Activated CD4-positive, alpha-beta memory T cell treated with anti-CD3 and anti-CD28 coated beads, Interleukin-2, amount 10 ng/mL, durations not matched to agents 7 days and 5 days (primary cell): ENCODE measurements around the gene LFNG. TPM values are rescaled to one million over a fixed set of nuclear protein-coding genes. Genes with fewer than 3 reads are reported as not detected.

Experiments used
- CTCF ChIA-PET: fragments of 350-600 bp; sonication (Branson Sonifier 250); formaldehyde crosslinking; loops from one replicate; lab custom pipeline; 2021; ENCODE audit warnings: antibody characterized with exemption, inconsistent platforms; lab: Charles Lee
- POLR2A ChIA-PET: fragments of 350-600 bp; sonication (Branson Sonifier 250); formaldehyde crosslinking; loops from one replicate; lab custom pipeline; 2021; ENCODE audit warnings: antibody characterized with exemption; lab: Charles Lee
- DNase-seq: peaks from one replicate; pipeline ENCODE4 v3.0.0-alpha.2; 2020
- H3K27ac Mint-ChIP-seq: one replicate; pipeline ENCODE4 v1.8.0; 2021; ENCODE audit warnings: mild to moderate bottlenecking, mixed read lengths
- H3K27me3 Mint-ChIP-seq: one replicate; pipeline ENCODE4 v1.8.0; 2021; ENCODE audit warnings: mixed read lengths
- H3K36me3 Mint-ChIP-seq: one replicate; pipeline ENCODE4 v1.8.0; 2021; ENCODE audit warnings: low read depth, mixed read lengths
- H3K4me1 Mint-ChIP-seq: one replicate; pipeline ENCODE4 v1.8.0; 2021; ENCODE audit warnings: mixed read lengths
- H3K4me3 Mint-ChIP-seq: one replicate; pipeline ENCODE4 v1.8.0; 2021; ENCODE audit warnings: mild to moderate bottlenecking, mixed read lengths
- H3K9me3 Mint-ChIP-seq: one replicate; pipeline ENCODE4 v1.8.0; 2021; ENCODE audit warnings: mixed read lengths
- total RNA-seq, 2 experiments: library from RNA; stranded (reverse); gene quantifications; one replicate each; pipeline ENCODE4 v1.2.3, GENCODE V29; 2021

Gene LFNG
- total RNA-seq, 2 experiments from 2014 or later = 105 to 109 TPM

GRCh38 chr7:2542916-2543871 is 23.6 kb downstream of the LFNG start:
- ChIA-PET CTCF (interaction anchor here (0.6 to 1.2 kb wide), 2 partner anchors 13 to 82 kb away, joined by 3 read pairs; no protein-coding TSS in a partner anchor), POLR2A (interaction anchor here (0.9 kb wide), 2 partner anchors 13 to 23 kb away, joined by 3 to 4 read pairs; no protein-coding TSS in a partner anchor)
- Mint-ChIP-seq H3K4me1 (no peaks in the 10 kb centered on the region), H3K4me3 (no peak overlapping the region), H3K27me3 (no peaks in the 10 kb centered on the region), H3K36me3 (peaks cover 30% of the 10 kb centered on the region), H3K27ac (no peak overlapping the region), H3K9me3 (no peaks in the 10 kb centered on the region)
- DNase-seq = no peak

- Mint-ChIP-seq H3K9me3 (no peaks in the 10 kb centered on the region), H3K27me3 (no peaks in the 10 kb centered on the region), H3K27ac (no peak overlapping the region), H3K4me3 (no peak overlapping the region), H3K4me1 (peaks cover 5% of the 10 kb centered on the region), H3K36me3 (peaks cover 36% of the 10 kb centered on the region)
- POLR2A ChIA-PET = interaction anchor here (0.9 to 1.4 kb wide), 2 partner anchors 15 to 18 kb away, joined by 3 read pairs; no protein-coding TSS in a partner anchor
- CTCF ChIA-PET = no interaction called here
- no peak for DNase-seq
These were observed 25.1 kb downstream of the LFNG start for GRCh38 chr7:2544541-2545188.

GRCh38 chr7:2545746-2546425 is 26.3 kb downstream of the LFNG start:
- CTCF ChIA-PET = interaction anchor here (1.1 kb wide), 1 partner anchor 68 kb away, joined by 3 read pairs; no protein-coding TSS in a partner anchor
- H3K4me3 Mint-ChIP-seq = no peak overlapping the region
- no peaks in the 10 kb centered on the region for H3K9me3 Mint-ChIP-seq
- POLR2A ChIA-PET = interaction anchor here (1.4 to 1.6 kb wide), 2 partner anchors 15 to 20 kb away, joined by 3 to 4 read pairs; no protein-coding TSS in a partner anchor
- no peak for DNase-seq
- H3K36me3 Mint-ChIP-seq = peaks cover 38% of the 10 kb centered on the region
- no peaks in the 10 kb centered on the region for H3K27me3 Mint-ChIP-seq
- H3K27ac Mint-ChIP-seq = no peak overlapping the region
- H3K4me1 Mint-ChIP-seq = peaks cover 9% of the 10 kb centered on the region

DNA sequence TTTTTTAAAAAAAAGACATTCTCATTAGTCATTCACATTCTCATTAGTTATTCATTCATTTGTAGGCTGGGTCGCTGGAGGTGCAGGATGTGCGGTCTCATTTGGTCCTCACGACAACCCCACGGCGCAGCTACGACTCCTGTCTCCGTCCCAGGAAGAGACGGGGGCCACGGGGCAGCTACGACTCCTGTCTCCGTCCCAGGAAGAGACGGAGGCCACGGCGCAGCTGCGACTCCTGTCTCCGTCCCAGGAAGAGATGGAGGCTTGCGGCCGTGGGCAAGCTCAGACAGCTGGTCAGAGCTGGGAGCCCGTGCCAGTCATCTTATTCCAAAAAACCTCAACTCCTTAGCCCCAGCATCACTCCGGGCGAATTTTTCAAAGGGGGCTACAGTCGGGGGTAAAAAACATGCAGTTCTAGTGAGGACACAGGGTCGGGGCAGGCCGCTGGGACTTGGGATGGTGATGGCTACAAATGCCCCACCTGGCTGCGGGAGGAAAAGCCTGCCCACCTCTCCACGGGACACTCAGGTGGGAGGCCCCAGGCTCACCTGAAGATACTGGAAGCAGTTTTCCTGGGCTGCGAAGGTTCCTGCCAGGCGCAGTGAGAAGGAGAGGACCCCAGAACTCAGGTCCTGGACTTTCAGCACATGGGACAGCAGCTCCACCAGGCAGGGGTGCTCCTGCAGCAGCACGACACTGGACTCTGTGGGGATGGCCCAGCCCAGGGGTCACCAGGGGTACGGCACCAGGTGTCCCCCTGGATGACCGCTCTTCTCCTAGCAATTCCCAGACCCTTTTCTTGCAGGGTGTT is 27.4 kb downstream of the LFNG start:
- Mint-ChIP-seq H3K27ac (no peak overlapping the region), H3K36me3 (peaks cover 41% of the 10 kb centered on the region), H3K4me3 (no peak overlapping the region), H3K4me1 (peaks cover 13% of the 10 kb centered on the region), H3K9me3 (no peaks in the 10 kb centered on the region), H3K27me3 (no peaks in the 10 kb centered on the region)
- ChIA-PET CTCF (interaction anchor here (0.7 to 1.1 kb wide), 3 partner anchors 69 to 1830 kb away, joined by 3 read pairs; no protein-coding TSS in a partner anchor), POLR2A (interaction anchor here (1.6 kb wide), 1 partner anchor 16 kb away, joined by 4 read pairs; no protein-coding TSS in a partner anchor)
- no peak for DNase-seq

DNA sequence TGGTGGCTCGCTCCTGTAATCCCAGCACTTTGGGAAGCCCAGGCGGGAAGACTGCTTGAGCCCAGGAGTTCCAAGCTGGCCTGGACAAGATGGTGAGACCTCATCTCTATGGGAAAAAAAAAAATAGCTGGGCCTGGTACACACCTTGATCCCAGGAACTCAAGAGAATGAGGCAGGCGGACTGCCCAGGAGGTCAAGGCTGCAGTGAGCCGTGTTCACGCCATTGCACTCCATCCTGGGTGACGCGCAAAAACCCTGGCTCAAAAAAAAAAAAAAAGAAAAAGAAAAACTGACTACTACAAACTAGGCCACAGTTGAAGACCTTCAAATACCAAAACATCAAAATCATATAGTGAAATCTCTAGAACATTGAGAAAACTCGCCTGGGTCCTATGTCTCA is 31.8 kb downstream of the LFNG start:
- CTCF ChIA-PET = interaction anchor here (1.2 kb wide), 1 partner anchor 12 kb away, joined by 4 read pairs; no protein-coding TSS in a partner anchor
- peaks cover 36% of the 10 kb centered on the region for H3K4me1 Mint-ChIP-seq

GRCh38 chr7:2553108-2553507 is 33.5 kb downstream of the LFNG start:
- Mint-ChIP-seq H3K9me3 (no peaks in the 10 kb centered on the region), H3K27me3 (peaks cover 2% of the 10 kb centered on the region), H3K36me3 (peaks cover 29% of the 10 kb centered on the region), H3K4me1 (peaks cover 43% of the 10 kb centered on the region), H3K4me3 (peak overlapping the region; percentile 36), H3K27ac (no peak overlapping the region)
- DNase-seq = no peak
- ChIA-PET CTCF (interaction anchor here (0.6 to 1.4 kb wide), 3 partner anchors 84 to 886 kb away, joined by 3 to 4 read pairs (median 3); no protein-coding TSS in a partner anchor), POLR2A (interaction anchor here (1.7 kb wide), 1 partner anchor 13 kb away, joined by 7 read pairs; no protein-coding TSS in a partner anchor)

More for the DNA sequence above, 31.8 kb downstream of the LFNG start:
- POLR2A ChIA-PET = no interaction called here
- no peak for DNase-seq
- Mint-ChIP-seq H3K27ac (no peak overlapping the region), H3K27me3 (no peaks in the 10 kb centered on the region), H3K4me3 (no peak overlapping the region), H3K36me3 (peaks cover 42% of the 10 kb centered on the region), H3K9me3 (no peaks in the 10 kb centered on the region)

- H3K27me3 Mint-ChIP-seq = peaks cover 2% of the 10 kb centered on the region
- H3K4me1 Mint-ChIP-seq = peaks cover 47% of the 10 kb centered on the region
- H3K36me3 Mint-ChIP-seq = peaks cover 27% of the 10 kb centered on the region
- no peaks in the 10 kb centered on the region for H3K9me3 Mint-ChIP-seq
- peak overlapping the region; percentile 85 for H3K4me3 Mint-ChIP-seq
- DNase-seq = no peak
- H3K27ac Mint-ChIP-seq = peak overlapping the region; percentile 83
- CTCF ChIA-PET = interaction anchor here (1.0 to 1.4 kb wide), 2 partner anchors 85 to 156 kb away, joined by 3 to 4 read pairs; no protein-coding TSS in a partner anchor
- POLR2A ChIA-PET = interaction anchor here (1.3 to 1.7 kb wide), 2 partner anchors 14 to 34 kb away, joined by 5 to 7 read pairs; no protein-coding TSS in a partner anchor
These were observed 34.4 kb downstream of the LFNG start for GRCh38 chr7:2553831-2554581.

DNA sequence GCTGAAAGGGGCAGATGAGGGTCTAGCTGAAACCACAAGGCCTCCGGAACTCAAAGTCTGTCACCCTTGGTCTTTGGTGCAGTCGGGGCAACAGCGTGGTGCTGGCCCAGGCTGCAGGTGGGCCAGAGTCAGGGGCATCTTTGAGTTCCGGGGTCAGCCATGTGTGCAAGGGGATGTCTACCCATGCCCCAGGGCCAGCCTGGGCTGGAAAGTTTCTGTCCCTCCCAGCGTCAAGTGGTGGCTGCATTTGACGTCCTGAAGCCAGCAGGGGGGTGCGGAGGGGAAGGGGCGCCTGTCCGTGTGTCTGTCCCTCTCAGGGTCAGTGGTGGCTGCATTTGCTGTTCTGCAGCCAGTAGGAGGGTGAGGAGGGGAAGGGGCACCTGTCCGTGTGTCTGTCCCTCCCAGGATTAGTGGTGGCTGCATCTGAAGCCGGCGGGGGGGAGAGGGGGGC is 35.1 kb downstream of the LFNG start:
- ChIA-PET CTCF (no interaction called here), POLR2A (interaction anchor here (1.3 to 1.7 kb wide), 3 partner anchors 15 to 46 kb away, joined by 3 to 7 read pairs (median 5); no protein-coding TSS in a partner anchor)
- Mint-ChIP-seq H3K27ac (peak overlapping the region; percentile 83), H3K9me3 (no peaks in the 10 kb centered on the region), H3K27me3 (peaks cover 2% of the 10 kb centered on the region), H3K4me3 (peak overlapping the region; percentile 85), H3K4me1 (peaks cover 43% of the 10 kb centered on the region), H3K36me3 (peaks cover 21% of the 10 kb centered on the region)
- DNase-seq = no peak

GRCh38 chr7:2555121-2556052 is 35.8 kb downstream of the LFNG start, which contains the start of gene BRAT1:
Gene BRAT1, minus strand, starts transcription at chr7:2555524. Its CDS starts 1,093 bp downstream, at chr7:2554431.
- Mint-ChIP-seq H3K4me1 (peaks cover 48% of the 10 kb centered on the region), H3K4me3 (peak within 1 kb of the TSS; percentile 85), H3K27ac (peak within 1 kb of the TSS; percentile 84), H3K9me3 (no peaks in the 10 kb centered on the region), H3K36me3 (peaks cover 20% of the 10 kb centered on the region), H3K27me3 (peaks cover 2% of the 10 kb centered on the region)
- POLR2A ChIA-PET = interaction anchor here (0.8 to 1.5 kb wide), 9 partner anchors 15 to 200 kb away, joined by 3 to 5 read pairs (median 3); no protein-coding TSS in a partner anchor
- CTCF ChIA-PET = interaction anchor here (0.9 kb wide), 1 partner anchor 13 kb away, joined by 3 read pairs; no protein-coding TSS in a partner anchor
- peak; percentile 97 for DNase-seq
